ENCODE data around the gene MAK.
A peak's percentile ranks its signal among the peaks of the same experiment; 100 is the strongest.
"Not testable (repeated sequence)": the region's sequence is repeated elsewhere in the genome, so short reads cannot be mapped to it uniquely, and the experiment has no call there.

The MAK gene

DNA sequence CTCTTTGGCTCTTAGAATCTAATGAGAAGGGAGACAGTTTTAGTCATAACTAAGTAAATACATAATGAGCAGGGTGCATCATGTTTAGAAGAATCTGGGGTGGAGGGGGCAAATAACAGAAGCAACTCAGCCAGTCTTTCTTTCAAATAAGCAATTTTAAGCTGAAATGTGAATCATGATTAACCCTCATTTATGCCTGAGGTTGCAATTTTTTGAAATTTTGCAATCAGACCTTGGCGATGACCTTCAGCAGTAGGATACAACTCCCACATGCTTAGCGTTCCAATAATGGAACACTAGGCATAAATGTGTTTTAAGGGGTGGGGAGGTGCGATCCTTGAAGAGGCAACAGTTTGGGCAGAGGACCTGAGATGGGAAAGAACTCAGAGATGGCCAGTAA is 60.1 kb downstream of the MAK start:
- DNase-seq (ENCODE audit: low spot score) = no peak

DNA sequence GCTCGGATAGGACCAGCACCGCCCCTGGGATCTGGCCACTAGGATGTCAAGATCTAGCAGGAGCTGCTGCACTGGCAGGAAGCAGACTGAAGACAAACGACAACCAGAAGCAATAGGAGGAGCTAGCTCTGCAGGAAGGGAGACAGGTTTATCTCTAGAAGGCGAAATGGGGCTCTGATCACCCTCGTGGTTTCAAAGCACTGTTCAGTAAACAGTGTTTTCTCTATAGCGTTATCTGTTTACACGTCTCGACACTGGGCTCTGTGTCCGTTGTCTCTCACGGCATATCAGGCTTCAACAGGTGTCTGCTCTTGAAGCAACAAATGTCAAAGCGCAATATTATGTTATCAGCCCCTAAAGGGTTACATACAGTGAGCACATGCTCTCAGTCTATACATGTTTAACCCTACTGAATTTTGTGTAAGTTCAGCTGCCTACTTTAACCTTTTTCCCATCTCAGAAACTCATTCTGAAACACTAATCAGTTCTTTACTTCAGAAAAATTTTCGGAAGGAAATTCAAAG is 66.9 kb downstream of the MAK start:
- no peak for DNase-seq (ENCODE audit: low spot score)

GRCh38 chr6:10769419-10769818 is 68.9 kb downstream of the MAK start:
- no peak for DNase-seq (ENCODE audit: low spot score)

GRCh38 chr6:10763006-10763405 is 75.3 kb downstream of the MAK start:
- DNase-seq (ENCODE audit: low spot score) = peak; percentile 38

DNA sequence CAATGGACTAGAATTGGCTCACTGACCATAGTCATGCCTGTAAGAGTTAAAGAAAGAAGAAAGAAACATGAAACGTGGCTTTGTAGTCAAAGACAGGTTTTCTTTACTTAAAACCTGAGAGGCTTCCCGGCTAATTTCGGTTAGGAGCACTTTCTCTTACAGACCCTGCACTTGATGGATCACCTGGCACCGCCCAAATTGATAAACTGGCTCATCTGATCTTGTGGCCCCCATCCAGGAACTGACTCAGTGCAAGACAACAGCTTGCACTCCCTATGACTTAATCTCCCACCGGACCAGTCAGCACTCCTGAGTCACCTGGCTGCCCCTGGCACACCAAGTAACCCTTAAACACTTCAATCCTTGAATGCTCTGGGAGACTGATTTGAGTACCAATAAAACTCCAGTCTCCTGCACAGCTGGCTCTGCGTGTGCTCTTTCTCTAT is 78.4 kb downstream of the MAK start:
- DNase-seq (ENCODE audit: low spot score) = peak; percentile 97

DNA sequence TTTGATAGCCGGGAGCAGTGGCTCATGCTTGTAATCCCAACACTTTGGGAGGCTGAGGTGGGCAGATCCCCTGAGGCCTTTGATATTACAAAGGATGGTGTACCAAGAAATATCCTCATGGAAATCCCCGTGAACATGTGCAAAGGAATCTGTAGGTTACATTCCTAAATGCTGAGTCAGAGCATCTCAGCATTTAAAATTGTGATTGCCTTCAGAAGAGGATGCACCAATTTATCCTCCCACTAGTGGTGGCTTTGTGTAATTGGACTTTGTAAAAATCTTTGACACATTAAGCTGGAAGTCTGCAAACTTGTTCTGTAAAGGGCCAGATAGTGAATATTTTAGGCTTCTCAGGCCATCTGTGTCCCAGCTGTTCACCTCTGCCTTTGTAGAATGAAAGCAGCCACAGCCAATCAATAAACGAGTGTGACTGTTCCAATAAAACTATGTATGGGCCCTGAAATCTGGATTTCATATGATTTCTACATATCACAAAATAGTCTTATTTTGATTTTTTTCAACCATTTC is 79.0 kb downstream of the MAK start:
- DNase-seq (ENCODE audit: low spot score) = peak; percentile 99

GRCh38 chr6:10756085-10756484 is 82.3 kb downstream of the MAK start:
- no peak for DNase-seq (ENCODE audit: low spot score)

- not testable (repeated sequence) for DNase-seq (ENCODE audit: low spot score)
These were observed 86.6 kb downstream of the MAK start for GRCh38 chr6:10751757-10752156.

DNA sequence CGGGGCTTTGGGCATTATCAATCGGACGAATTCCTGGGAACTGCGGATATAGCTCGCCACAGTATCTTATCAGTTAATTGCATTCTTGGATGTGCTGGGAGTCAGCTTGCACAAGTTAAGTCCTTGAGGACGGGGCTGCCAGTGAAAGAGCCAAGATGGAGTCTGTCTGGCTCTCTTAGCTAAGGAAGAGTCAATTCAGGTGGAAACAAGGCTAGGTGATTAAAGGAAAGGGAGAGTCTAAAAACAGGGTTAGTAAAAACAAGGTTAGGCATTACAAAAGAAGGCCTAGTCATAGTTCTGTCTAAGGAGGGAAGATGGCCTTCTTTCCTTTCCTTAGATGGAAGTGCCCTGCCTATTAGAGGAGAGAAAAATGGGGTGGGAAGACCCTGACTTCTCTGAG is 87.8 kb downstream of the MAK start:
- not testable (repeated sequence) for DNase-seq (ENCODE audit: low spot score)

GRCh38 chr6:10749734-10750133 is 88.6 kb downstream of the MAK start:
- no peak for DNase-seq (ENCODE audit: low spot score)

DNA sequence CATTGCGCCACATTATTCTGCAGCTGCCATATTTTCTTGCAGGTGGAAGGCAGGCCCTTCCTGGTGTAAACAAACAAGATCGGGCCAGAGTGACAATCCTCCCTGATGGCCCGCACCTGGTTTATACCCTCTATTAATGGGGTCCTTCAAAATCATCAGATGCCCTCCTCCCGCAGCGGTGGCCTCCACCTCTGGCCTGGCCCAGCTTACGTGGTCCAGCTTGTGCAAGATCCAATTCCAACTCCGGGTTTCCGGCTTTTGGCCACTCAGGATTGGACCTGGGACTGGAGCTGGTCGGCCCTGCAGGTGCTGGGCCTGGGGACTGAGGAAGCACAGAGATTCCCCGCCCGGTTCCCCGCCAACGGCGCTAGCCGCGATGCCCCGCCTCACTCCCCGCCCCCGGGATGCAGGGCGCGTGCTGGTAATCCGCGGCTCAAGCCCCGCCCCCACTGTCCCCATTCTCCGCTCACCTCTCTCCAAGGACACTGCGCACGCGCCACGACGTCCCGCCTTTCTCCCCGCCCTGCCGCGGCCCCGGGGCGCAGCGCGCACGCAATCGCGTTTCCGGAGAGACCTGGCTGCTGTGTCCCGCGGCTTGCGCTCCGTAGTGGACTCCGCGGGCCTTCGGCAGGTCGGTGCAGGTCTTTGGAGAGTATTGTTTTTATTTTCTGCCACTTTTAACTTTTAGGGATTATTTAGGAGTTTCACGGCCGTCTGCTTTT is 90.9 kb downstream of the MAK start, which contains the start of gene TMEM14B:
Gene TMEM14B, plus strand, starts transcription at position 555 of the 722 bp plus-strand sequence. CDS start 1,441 bp downstream, outside the sequence.
- peak; percentile 97 for DNase-seq (ENCODE audit: low spot score)

DNA sequence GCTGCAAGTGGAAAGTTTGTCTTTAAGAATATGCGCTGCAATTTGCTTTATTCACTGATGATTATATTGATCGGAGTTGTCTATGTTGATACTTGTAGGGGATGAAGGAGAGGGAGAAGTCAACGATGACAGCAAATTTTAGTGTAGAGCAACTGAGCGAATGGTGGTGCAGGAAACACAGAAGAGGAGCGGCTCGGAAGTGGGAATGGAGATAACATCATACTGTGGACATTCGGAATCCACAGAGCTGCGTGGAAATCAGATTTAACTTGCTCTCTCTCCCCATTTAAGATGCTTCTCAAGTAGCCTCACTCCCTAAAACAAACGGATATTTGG is 91.5 kb downstream of the MAK start:
- DNase-seq (ENCODE audit: low spot score) = no peak

DNA sequence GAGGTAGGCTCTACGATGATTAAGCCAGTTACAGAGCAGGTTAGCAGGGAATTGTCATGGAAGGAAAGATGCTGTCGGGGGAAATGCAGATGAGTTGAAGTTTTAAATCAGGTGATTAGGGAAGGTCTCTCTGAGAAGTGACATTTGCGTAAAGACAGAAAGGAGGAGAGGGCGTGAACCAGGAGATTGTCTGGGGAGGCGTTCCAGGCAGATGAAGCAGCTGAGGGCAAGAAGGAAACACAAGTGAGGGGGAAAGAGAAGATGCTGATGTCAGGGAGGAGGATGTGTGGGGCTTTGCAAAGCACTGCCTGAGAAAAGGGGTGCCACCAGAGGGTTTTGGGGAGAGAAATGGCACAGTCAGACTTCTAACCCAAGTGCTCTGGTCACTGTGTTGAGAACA is 93.2 kb downstream of the MAK start:
- no peak for DNase-seq (ENCODE audit: low spot score)

DNA sequence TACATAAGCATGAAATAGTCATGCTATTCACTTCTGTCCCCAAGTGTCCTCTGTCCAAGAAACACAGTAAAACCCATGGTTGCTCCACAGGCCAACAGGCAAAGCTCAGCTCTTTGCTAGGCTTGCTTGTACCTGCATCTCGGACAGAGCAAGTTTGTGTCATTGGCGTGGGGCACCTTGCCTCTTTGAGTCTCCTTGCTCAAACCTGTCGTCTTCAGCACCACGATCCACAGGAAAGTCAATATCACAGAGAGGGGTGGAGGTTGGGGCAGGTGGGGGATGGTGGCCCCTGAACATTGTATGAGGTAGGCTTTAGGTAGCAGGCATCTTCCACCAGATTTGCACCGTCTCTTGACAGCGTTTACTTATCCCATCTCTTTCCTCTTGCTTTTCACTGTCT is 94.8 kb downstream of the MAK start:
- DNase-seq (ENCODE audit: low spot score) = no peak

GRCh38 chr6:10742251-10742650 is 96.1 kb downstream of the MAK start:
- no peak for DNase-seq (ENCODE audit: low spot score)

DNA sequence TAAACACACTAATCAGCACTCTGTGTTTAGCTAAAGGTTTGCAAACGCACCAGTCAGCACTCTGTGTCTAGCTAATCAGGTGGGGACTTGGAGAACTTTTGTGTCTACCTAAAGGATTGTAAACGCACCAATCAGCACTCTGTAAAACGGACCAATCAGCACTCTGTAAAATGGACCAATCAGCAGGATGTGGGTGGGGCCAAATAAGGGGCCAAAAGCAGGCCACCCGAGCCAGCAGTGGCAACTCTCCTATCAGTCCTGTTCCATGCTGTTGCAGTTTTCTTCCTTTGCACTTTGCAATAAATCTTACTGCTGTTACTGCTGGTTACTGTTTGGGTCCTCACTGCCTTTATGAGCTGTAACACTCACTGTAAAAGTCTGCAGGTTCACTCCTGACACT is 96.7 kb downstream of the MAK start:
- DNase-seq (ENCODE audit: low spot score) = not testable (repeated sequence)

DNA sequence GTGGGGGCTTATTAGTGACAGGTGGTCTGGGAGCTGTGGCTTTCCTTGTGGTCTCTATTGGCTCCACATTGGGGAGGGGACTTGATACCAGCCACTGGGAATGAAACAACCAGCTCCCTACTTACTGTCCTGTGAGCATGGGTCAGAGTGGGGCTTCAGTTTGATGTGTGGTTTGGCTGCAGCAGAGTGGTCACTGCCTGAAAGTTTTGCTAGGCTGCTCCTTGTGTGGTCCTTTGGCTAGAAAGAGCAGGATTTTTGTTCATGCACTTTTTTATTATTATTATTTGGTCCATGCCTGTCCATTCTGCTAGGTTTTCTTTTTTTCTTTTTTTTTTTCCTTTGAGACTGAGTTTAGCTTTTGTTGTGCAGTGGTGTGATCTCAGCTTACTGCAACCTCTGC is 98.3 kb downstream of the MAK start:
- no peak for DNase-seq (ENCODE audit: low spot score)

DNA sequence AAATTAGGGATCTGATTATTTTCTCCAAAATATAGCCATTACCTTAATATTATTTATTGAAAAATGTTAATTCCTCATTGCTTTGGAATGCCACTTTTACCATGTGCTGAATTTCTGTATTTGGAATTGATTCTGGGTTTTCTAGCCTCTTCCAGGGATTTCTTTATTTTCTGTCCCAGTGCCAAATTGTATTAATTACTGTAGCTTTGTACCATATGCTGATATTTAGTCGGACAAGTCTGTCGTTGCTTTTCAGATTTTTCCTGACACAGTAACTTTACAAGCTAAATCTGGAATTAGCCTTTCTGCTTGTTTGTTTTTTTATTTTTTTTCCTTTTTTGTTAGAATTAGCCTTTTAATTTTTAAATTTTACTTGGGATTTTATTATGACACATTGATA is 101.6 kb downstream of the MAK start:
- no peak for DNase-seq (ENCODE audit: low spot score)

DNA sequence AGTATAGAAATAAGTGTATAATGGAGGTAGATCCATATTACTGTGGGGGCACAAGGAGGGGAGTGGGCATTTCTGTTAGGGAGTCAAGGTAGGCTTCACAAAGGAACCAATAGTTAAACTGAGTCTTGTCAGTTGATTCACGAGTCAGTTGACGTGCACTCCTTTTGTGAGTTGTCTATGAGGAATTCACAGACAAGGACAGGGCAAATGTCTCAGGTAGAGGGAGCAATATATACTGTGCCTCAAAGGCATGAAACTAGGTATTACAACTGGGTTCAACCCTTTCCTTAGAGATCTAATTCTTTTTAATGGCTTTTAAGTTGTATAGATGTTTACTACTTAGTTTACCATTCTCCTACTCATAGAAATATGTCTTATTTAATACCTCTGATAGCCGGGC is 104.5 kb downstream of the MAK start:
- no peak for DNase-seq (ENCODE audit: low spot score)

DNA sequence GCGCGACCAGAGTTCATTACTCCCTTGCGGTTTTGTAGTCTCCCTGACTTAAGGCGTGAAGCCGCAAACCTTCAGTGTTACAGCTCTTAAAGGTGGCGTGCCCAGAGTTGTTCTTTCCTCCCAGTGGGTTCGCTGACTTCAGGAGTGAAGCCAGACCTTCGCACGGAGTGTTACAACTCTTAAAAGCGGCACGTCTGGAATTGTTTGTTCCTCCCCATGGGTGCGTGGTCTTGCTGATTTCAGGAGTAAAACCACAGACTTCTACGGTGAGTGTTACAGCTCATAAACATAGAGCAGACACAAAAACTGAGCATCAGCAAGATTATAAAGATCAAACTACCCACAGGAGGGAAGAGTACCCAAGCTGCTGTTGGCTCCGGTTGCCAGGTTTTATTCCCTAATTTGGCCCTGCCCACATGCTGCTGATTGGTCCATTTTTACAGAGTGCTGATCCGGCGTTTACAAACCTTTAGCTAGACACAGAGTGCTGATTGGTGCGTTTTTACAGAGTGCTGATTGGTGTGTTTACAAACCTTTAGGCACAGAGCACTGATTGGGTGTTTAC is 105.1 kb downstream of the MAK start:
- DNase-seq (ENCODE audit: low spot score) = no peak

DNA sequence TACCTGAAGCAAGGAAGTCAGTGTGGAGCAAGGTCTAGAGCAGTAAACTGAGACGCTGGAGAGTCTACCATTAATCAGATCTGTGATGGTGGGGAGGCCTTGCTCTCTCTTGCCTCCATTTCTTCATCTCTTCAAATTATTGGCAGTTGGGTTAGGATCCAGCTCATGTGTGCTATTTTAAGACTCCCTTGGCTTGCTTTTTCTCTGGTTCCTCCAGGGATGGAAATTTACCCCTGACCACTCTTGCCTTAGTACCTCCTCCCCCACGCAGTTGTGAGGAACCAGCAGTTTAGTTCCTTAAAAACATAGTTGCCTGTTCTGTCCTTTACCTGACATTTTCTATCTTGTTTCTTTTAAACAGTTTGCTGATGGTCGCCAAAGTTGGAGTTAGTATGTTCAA is 108.1 kb downstream of the MAK start:
- DNase-seq (ENCODE audit: low spot score) = no peak

DNA sequence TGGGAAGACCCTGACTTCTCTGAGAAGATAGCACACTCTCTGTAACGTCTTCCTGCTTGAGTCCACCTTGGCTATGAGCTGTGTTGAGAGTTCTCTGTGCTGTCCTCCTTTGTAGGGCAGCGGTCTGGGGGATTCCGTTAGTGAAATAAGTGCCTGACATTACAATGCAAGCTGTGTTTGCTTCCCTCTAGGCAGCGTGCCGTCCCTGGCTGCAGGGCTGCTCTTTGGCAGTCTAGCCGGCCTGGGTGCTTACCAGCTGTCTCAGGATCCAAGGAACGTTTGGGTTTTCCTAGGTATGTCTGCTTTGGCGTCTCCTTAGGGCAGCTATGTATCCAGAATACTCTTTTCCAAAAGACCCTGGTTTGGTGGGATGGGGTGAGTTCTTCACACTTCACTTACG is 112.6 kb downstream of the MAK start:
- DNase-seq (ENCODE audit: low spot score) = no peak

- DNase-seq (ENCODE audit: low spot score) = no peak
These were observed 113.3 kb downstream of the MAK start for GRCh38 chr6:10725044-10725443.

DNA sequence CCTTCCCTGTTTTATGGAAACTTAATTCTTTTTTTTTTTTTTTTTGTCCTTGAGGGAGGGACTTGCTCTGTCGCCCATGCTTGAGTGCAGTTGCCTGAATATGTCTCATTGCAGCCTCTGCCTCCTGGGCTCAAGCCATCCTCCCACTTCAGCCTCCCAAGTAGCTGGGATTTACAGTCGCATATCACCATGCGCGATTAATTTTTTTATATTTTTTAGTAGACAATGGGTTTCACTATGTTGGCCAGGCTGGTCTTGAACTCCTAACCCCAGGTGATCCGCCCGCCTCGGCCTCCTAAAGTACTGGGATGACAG is 114.8 kb downstream of the MAK start:
- peak; percentile 43 for DNase-seq (ENCODE audit: low spot score)

All from kidney tubule cell (primary cell).